KBM-7 (cell line): ENCODE results near the gene TMTC1.

Source experiments
- DNase-seq: peaks from one replicate; pipeline ENCODE4 v3.0.0-alpha.2; 2015
- in situ Hi-C: fragments of 300-500 bp; cut with MboI; formaldehyde crosslinking; loops from 2 replicates; pipeline ENCODE4 v1.14.3; 2020; ENCODE audit warnings: low sequenced_read_pairs, low pct_unique_long_range_greater_than_20kb, mixed read lengths

TMTC1 gene

DNA sequence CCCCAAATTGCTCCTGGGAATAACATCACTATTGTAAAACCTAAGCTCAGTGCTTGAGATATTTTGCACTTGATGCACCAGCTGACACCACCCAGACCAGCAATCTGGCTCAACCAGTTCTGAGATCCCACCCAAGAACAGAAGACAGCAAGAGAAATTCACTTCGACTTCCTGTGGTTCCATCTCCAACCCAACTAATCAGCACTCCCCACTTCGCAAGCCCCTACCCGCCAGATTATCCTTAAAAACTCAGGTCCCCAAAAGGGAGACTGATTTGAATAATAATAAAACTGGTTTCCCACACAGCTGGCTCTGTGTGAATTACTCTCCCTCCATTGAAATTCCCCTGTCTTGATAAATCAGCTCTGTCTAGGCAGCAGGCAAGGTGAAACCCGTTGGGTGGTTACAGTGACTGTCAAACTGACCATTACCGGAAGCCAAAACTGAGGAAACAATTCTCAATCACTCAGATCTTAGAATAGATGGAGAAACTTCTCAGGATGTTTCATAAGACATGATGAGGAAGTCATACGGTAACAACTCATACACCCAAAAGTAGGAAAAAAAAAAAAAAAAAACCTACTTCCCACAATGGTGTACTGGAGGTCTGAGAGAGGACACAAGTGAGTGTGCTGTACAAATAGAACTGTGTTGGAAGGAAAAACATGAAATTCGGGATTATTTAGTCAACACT lies 92.4 kb downstream of the TMTC1 start:
- in situ Hi-C loops, result no loop called here
- no peak for DNase-seq

DNA sequence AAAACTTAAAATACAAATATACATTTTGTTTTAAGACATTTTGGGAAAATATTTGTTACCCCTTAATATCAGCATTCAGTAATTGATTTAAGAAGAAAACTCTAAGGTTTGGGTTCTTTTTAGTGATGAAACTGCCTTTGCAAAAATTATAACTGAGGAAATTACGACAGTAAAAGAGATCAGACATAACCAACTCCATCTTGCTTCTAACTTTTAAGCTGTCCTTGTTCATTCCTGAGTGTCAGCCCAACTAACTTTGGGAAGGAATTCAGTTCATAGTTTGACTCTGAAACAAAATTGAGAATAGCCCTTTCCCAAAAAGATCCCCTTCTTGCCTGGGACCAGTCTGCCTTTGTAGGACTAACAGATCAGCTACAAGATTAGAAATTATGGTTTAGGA lies 93.0 kb downstream of the TMTC1 start:
- DNase-seq, result no peak
- in situ Hi-C loops, result no loop called here

DNA sequence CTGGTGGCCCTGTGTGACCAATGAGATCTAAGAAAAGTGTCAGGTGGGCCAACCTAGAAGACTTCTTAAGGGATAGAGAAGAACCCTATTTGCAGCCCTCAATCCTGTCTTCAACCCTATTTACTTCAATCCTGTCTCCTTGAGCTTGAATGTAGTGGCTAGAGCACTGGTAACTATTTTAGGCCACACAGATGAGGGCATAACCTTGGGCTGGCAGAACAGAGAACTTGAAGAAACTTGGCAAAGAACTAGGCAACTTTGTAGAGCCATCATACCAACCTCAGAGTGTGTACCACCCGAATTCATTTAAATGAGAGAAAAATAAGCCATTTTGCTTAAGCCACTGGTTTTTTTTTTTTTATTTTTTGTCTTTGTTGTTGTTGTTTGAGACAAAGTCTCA lies 94.8 kb downstream of the TMTC1 start:
- DNase-seq, result no peak
- in situ Hi-C loops, result no loop called here

DNA sequence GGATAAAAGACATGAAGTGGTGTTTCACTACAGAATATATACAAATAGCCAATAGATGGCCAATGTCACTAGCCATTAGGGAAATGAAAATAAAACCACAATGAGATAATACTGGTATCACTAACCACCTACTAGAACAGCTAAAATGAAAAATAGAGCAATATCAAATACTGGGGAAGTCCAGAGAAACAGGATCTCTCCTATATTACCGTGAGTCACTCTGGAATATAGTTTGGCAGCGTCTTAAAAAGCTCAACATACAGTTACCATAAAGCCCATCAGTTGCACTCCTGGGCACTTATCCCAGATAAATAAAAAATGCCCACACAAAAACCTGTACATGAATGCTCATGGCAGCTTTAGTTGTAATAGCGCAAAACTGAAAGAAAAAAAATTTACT lies 101.7 kb downstream of the TMTC1 start:
- in situ Hi-C loops, result no loop called here
- no peak for DNase-seq

DNA sequence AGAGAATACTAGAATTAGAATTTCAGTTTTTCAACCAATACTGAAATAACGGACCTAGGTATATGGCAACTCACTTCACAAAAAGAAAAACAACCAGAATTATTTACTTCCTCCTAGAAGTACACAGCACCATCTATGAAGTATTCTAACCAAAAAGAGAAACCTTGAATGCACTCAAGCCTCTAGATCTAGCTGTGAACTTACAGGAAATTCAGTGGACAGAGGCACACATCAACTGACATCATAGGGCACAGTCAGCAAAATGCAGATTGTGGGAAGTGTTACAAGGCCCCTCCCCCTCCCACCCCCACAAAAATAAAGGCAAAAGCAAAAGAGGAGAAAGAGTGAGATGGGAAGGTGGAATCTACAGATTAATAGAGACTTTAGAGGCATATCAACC lies 102.4 kb downstream of the TMTC1 start:
- no peak for DNase-seq
- in situ Hi-C loops, result no loop called here

DNA sequence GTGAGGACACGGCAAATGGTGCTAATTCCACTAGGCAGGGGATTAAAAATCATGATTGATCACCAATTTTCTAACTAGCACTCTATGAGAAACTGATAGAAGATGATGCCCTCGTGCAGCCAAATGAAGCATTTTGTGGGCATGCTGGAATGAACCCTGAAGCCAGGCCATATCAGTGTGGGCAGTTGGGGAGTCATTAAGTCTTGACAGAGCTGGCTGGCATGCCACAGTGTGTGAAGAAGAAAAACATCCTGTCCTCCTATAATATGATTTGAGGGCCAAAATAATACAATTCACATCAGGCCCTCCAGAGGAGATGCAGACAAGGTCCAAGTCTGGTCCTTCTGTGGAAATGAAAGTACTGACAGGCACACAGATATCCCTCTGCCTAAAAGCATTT lies 107.1 kb downstream of the TMTC1 start:
- in situ Hi-C loops, result no loop called here
- DNase-seq, result no peak

DNA sequence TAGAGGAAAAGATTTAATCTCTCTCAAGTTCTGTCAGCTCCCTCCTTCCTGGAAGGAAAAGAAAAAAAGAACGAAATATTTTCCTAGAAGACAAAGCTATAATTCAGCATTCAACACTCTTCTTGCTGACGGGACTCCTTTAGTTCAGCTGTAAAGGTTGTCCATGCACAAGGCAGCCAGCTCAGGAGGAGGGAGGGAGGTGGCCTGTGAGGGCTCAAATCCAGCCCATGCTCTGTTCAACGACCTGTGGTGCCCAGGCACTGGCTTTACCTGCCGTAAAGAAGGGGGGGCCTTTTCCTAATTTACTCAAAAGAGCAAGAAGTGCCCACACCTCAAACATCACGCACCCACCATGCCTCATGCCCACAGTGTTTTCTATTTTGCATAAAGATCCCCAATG lies 109.3 kb downstream of the TMTC1 start:
- in situ Hi-C loops, result no loop called here
- DNase-seq, result no peak

DNA sequence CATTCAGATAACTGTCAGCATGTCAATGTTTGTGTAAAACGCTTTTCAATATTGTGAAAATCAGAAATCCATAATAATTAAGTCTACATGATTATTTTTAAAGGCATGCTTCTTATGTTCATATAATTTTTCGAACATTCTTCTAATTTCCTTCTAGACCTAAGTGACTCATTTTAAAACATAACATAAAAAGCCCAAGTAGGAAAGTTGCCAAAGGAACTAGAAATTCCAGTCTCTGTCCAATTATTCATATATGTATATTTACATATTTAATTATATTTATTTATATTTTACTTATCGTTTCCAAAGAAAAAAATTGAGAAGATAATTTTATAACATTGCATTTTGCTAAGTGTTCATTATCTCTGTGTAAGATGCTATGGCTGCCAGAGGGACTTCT lies 110.4 kb downstream of the TMTC1 start:
- in situ Hi-C loops, result no loop called here
- no peak for DNase-seq

DNA sequence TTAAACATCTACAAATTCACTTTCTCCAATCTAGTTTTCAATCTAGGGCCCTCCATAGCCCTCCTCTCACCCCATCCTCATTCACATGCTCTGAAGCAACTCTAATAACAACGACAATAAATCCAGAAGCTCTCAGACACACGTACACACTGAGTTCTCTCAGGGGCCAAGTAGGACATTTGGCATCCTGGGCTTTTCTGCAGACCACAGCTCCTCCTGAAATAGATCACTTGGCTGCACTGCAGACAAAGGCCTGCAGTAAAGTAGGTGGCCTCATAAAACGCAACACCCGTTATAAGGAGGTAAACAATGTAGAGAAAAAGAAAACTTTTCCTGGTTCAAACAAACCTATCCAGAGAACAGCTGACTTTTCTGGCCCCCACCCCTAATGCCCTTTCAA lies 111.2 kb downstream of the TMTC1 start:
- DNase-seq, result no peak
- in situ Hi-C loops, result no loop called here

DNA sequence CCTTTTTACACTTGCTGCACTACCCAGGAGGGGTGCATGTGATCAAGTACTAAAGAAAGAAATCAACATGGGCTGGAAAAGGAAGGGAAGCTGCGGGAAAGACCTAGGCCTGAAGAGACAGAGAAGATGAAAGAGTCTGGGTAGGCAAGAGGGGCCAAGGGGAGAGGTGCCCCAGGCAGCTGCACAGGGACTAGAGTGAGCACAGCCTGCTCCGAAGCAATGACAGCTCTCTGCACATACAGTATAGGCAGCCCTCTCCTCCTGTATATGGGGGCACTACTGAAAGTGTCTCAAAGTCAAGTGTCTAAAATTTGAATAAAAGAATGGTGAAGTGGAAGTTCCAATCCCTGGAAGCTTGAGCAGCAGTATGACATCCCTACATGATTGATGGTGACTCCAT lies 112.0 kb downstream of the TMTC1 start:
- in situ Hi-C loops, result no loop called here
- DNase-seq, result no peak

DNA sequence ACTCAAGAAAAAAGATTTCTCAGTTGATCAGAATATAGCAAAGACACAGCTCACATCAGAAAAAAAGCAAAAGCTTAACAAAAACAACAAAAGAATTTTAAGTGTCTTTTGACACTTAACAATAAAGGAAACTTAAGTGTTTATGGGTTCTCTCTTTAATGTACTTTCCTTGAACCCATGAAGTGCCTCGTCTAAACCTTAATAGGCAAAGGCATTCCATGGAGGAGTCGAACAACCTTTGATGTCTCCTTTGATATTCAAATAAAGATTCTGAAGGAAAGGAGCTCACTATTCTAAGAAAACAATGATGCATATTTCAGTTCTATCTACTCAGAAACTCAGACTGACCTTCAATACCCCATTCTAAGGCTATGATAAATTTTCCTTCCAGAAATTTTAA lies 116.7 kb downstream of the TMTC1 start:
- no peak for DNase-seq
- in situ Hi-C loops, result no loop called here

DNA sequence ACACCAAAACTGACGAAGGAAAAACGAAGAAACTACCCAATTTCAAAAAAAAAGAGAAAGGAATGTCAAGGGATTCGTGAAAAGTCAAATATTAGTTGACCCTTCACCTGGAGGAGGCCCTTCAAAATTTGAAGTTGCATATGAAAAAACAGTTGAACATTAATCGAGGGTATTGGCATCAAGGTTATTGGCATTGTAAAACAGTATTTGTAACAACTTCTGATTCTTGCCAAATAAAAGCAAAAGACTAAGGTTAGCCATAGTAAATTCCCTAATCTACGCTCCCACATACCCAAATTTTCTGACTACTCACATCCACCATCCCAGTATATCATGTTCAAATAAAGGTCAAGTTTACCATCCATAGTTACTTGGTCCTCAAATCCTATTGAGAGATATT lies 118.6 kb downstream of the TMTC1 start:
- no peak for DNase-seq
- in situ Hi-C loops, result no loop called here

DNA sequence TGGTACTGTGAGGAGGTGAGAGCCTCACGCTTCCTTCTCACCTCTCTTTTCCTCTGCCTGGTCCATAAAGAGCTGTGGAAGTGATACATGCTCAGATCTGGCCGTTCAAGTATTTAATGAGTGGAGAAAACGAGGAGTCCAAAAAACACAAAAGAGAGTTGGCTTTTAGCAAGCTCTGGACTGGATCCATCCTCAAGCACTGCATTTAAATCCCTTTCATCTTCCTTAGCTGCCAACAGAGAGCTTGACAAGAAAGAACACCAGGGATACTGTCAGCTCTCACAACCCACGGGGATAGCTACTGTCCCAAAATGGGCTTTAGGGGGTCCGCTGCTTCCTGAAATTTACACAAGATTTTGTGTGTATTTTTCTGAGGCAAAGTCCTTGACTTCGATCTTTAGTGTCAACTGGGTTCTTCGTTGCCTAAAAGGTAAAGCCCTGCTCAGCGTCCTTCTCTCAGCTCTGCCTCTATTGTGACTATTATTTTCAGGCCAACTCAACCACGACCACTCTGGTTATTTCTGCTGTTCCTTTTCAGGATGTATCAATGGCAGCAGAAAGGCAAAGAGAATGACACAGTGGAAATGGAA lies 120.9 kb downstream of the TMTC1 start:
- DNase-seq, result no peak
- in situ Hi-C loops, result no loop called here

DNA sequence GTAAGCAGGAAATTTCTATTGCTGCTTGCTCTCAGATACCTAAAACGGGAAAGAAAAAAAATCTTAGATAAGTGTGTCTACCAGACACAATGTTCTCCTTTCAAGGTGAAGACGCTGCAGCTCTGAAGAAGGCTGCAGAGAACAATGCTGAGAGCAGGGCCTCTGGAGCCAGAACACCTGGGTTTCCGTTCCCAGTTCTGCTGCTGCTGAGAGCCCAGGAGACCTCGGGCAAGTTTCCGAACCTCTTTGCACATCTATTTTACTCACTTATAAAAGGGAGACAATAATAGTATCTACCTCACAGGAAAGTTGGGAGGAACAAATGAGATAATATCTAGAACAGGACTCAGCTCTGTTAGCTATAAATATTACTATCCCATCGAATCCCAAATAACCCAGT lies 122.9 kb downstream of the TMTC1 start:
- no peak for DNase-seq
- in situ Hi-C loops, result no loop called here

DNA sequence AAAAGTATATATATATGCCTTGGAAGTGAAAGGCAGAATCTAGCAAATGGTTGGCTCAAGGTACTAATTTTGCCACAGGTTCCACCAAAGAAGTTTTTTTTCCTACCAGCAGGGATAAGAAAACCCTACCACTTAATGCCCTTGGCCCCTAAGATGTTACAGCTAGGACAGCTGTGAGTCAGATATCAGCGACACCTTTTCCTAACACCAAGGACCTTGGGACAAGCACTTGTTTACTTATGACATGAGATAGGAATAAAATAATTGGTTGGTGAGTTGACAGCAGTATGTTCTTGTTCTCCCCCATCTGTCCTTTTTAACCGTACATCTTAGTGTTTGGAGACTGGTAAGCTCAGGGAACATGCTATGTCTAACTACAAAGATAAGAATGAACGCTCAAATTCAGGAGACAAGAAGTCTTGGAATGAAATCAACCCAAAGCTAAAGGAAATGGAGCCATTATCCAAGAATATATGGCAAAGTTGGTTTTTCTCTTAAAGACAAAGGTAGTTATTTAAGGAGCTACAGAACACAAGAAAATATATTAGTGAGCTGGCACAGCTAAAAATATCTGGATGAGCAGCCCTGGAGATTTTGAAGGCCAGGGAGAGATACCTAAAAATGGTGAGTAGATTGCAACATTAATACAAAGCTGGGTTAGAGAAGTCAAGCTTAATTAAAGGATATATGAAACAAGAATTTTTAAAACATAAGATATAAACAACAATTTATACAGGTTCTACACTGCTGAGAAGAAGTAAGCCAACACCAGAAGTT lies 126.8 kb downstream of the TMTC1 start:
- in situ Hi-C loops, result no loop called here
- no peak for DNase-seq

DNA sequence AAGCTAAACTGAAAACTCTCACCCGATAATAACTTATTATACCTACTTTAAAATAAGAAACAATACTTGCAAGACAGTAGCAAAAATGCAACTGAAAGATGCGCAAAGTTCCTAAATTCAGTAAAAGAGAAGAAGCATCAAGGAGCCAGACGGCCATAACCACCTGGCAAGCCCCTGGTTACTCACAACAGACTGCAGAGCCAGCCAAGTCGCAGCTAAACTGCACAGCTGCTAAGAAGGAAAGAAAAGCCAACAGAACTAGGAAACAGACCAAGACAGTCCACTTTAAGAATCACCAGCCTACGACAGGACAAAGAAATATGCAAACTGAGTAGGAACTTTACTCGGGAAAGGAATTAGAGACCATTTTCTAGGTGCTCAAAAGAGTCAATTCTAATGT lies 127.9 kb downstream of the TMTC1 start:
- DNase-seq, result no peak
- in situ Hi-C loops, result no loop called here

DNA sequence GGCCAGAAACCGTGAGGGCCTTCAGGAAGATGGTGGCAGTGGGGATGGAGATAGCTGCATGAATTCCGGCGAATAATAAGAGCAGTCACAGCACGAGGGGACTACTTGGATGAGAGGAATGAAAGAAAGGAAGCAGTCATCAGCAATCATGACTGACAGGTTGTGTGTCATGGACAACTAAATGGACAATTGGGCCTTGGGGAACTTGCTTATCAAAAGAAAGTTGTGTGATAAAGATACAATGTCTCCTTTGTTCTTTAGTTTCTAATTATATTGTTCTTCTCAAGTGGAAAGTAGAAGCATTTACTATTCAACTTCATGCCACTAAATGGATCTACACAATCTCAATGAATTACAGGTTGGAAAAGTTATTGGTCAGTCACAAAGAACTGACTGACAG lies 130.5 kb downstream of the TMTC1 start:
- in situ Hi-C loops, result no loop called here
- no peak for DNase-seq

DNA sequence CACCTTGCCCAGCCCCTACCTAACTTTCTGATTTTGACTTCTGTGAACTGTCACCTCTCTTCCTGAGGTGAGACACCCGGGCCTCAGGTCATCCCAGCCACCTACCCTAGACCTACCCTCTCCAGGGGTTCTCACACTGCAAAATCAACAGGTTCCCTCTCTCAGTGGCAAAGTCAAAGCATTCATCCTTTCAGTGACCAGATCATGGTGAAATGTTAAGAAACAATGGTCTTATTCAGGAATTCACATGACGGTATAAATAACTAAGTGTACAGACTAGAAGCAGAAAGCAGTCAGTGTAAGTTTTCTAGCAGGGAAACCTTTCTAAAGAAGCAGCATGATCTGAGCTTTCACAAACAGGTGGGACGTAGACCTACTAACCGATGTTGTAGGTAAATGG lies 133.4 kb downstream of the TMTC1 start:
- in situ Hi-C loops, result no loop called here
- no peak for DNase-seq

DNA sequence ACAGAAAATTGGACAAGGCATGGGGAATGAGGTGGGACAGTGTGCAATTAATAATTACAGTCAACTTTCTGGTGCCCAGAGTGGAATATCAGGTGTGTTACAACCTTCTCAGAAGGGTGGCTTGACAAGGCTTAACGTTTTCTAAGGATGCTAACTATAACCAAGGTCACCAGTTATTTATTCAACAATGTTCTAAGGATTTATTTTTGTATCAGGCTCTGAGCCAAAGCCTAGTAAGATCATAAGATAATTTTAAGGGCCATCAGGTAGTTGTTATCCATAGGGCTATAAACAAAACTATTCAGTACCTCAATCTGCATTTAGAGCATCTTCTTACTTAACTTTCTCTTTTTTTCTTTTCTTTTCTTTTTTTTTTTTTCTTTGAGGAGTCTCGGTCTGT lies 134.0 kb downstream of the TMTC1 start:
- DNase-seq, result no peak
- in situ Hi-C loops, result no loop called here

DNA sequence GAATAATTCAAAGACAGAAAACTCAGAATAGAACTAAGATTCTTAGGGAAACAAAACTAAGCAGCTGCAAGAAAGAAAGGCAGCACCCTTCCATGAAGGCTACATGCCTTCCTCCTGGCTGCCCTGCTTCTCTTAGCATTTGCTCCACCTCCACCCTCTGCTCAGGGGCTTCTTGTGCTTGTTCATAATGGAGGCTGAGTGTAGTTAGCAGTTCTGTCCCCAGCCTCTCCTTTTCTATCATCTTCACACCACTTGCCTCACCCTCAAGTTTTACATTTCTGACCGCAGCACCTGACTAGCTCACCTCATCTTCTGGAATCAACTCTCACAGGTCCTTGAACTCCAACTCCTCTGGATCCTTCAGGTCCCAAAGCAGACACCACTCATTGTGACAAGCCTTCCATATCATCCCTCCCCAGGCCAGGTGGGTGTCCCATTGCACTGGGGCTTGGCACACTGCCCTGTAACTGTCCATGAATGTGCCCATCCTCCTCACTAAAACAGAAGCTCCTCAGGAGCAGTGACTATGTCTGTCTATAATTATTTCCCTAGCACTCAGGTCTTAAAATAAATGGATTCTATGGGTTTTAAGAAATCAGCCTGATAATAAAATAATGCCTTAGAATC lies 139.1 kb downstream of the TMTC1 start:
- in situ Hi-C loops, result no loop called here
- DNase-seq, result peak; percentile 4
